ENCODE measurements around the gene FH. TPM values are rescaled to one million over a fixed set of nuclear protein-coding genes. Genes with fewer than 3 reads are reported as not detected.

The FH gene
- total RNA-seq, 6 experiments from 2014 or later: 95.0 to 126 (median 114) TPM

GRCh38 chr1:241475671-241476070 is 43.9 kb downstream of the FH start:
- no peak for DNase-seq
- no peaks in the 10 kb centered on the region for H3K9me3 ChIP-seq
- ATAC-seq: no peak
- no peak overlapping the region for H3K27ac ChIP-seq
- 67% methylated on average over 1 of the region's 1 CpG for WGBS (ENCODE audit: insufficient coverage, low coverage, low lambda C conversion rate, missing lambda C conversion rate)
- no peak overlapping the region for H3K4me3 ChIP-seq
- no peak for TF ChIP-seq CTCF (IDR thresholded peaks at IDR 0.05)
- no peak for TF ChIP-seq POLR2A (IDR thresholded peaks at IDR 0.05)
- H3K4me1 ChIP-seq: no peaks in the 10 kb centered on the region
- intact Hi-C loops (cut with DNase I): no loop called here
- no peaks in the 10 kb centered on the region for H3K36me3 ChIP-seq
- H3K27me3 ChIP-seq: no peaks in the 10 kb centered on the region

GRCh38 chr1:241473026-241473425 is 46.5 kb downstream of the FH start:
- 50% methylated on average over 1 of the region's 1 CpG for WGBS (ENCODE audit: insufficient coverage, low coverage, low lambda C conversion rate, missing lambda C conversion rate)
- H3K27ac ChIP-seq: no peak overlapping the region

GRCh38 chr1:241470908-241471590 is 48.5 kb downstream of the FH start:
- H3K9me3 ChIP-seq: no peaks in the 10 kb centered on the region
- H3K27me3 ChIP-seq: no peaks in the 10 kb centered on the region
- intact Hi-C loops (cut with DNase I): no loop called here
- DNase-seq (no peak), ATAC-seq (no peak)
- no peak overlapping the region for H3K4me3 ChIP-seq
- 68% methylated on average over 5 of the region's 5 CpGs for WGBS (ENCODE audit: insufficient coverage, low coverage, low lambda C conversion rate, missing lambda C conversion rate)
- H3K4me1 ChIP-seq: no peaks in the 10 kb centered on the region
- no peaks in the 10 kb centered on the region for H3K36me3 ChIP-seq
- TF ChIP-seq CTCF (IDR thresholded peaks at IDR 0.05) (no peak), POLR2A (IDR thresholded peaks at IDR 0.05) (no peak)
- H3K27ac ChIP-seq: no peak overlapping the region

More at GRCh38 chr1:241473026-241473425, 46.5 kb downstream of the FH start:
- Histone ChIP-seq H3K27me3 (no peaks in the 10 kb centered on the region), H3K4me1 (no peaks in the 10 kb centered on the region), H3K36me3 (no peaks in the 10 kb centered on the region), H3K4me3 (no peak overlapping the region), H3K9me3 (no peaks in the 10 kb centered on the region)
- ATAC-seq: no peak
- no peak for DNase-seq
- TF ChIP-seq POLR2A (IDR thresholded peaks at IDR 0.05) (no peak), CTCF (IDR thresholded peaks at IDR 0.05) (no peak)
- intact Hi-C loops (cut with DNase I): no loop called here

GRCh38 chr1:241470361-241470760 is 49.2 kb downstream of the FH start:
- ATAC-seq (no peak), DNase-seq (no peak)
- Histone ChIP-seq H3K27me3 (no peaks in the 10 kb centered on the region), H3K9me3 (no peaks in the 10 kb centered on the region), H3K4me3 (no peak overlapping the region), H3K27ac (no peak overlapping the region), H3K4me1 (no peaks in the 10 kb centered on the region), H3K36me3 (no peaks in the 10 kb centered on the region)
- TF ChIP-seq CTCF (IDR thresholded peaks at IDR 0.05): no peak
- TF ChIP-seq POLR2A (IDR thresholded peaks at IDR 0.05): no peak
- WGBS (ENCODE audit: insufficient coverage, low coverage, low lambda C conversion rate, missing lambda C conversion rate): 58% methylated on average over 3 of the region's 3 CpGs
- intact Hi-C loops (cut with DNase I): no loop called here

Data from right lobe of liver (tissue), 6 donors.